Measurements from ENCODE around the gene NAPEPLD.
A peak's percentile ranks its signal among the peaks of the same experiment; 100 is the strongest.
"Not testable (repeated sequence)": the region's sequence is repeated elsewhere in the genome, so short reads cannot be mapped to it uniquely, and the experiment has no call there.

NAPEPLD gene

GRCh38 chr7:103148994-103149807 lies at the start of gene NAPEPLD:
Gene NAPEPLD (minus strand): TSS chr7:103149099. CDS start chr7:103128776, 20,323 bp downstream.
- DNase-seq (ENCODE audit: low read depth in 2 of 2), result peak; percentile 52 to 53

GRCh38 chr7:103198079-103198478 lies 49.2 kb upstream of the NAPEPLD start:
- not testable (repeated sequence) for DNase-seq (ENCODE audit: low read depth in 2 of 2)

GRCh38 chr7:103195364-103195763 lies 46.5 kb upstream of the NAPEPLD start:
- not testable (repeated sequence) for DNase-seq (ENCODE audit: low read depth in 2 of 2)

GRCh38 chr7:103172415-103173146 lies 23.7 kb upstream of the NAPEPLD start:
- not testable (repeated sequence) for DNase-seq (ENCODE audit: low read depth in 2 of 2)

- not testable (repeated sequence) for DNase-seq (ENCODE audit: low read depth in 2 of 2)
These were observed 23.0 kb upstream of the NAPEPLD start for GRCh38 chr7:103171695-103172414.

GRCh38 chr7:103166921-103167544 lies 18.1 kb upstream of the NAPEPLD start:
- DNase-seq (ENCODE audit: low read depth in 2 of 2), result not testable (repeated sequence)

GRCh38 chr7:103163087-103163825 lies 14.4 kb upstream of the NAPEPLD start:
- DNase-seq (ENCODE audit: low read depth in 2 of 2), result not testable (repeated sequence)

- not testable (repeated sequence) for DNase-seq (ENCODE audit: low read depth in 2 of 2)
These were observed 13.7 kb upstream of the NAPEPLD start for GRCh38 chr7:103162641-103163040.

GRCh38 chr7:103161998-103162616 lies 13.2 kb upstream of the NAPEPLD start:
- not testable (repeated sequence) for DNase-seq (ENCODE audit: low read depth in 2 of 2)

GRCh38 chr7:103159072-103159471 lies 10.2 kb upstream of the NAPEPLD start:
- not testable (repeated sequence) for DNase-seq (ENCODE audit: low read depth in 2 of 2)

GRCh38 chr7:103155331-103156024 lies 6.6 kb upstream of the NAPEPLD start:
- DNase-seq (ENCODE audit: low read depth in 2 of 2), result not testable (repeated sequence)

- DNase-seq (ENCODE audit: low read depth in 2 of 2), result no peak
These were observed 5.1 kb upstream of the NAPEPLD start for GRCh38 chr7:103154042-103154441.

GRCh38 chr7:103152744-103153617 lies 4.1 kb upstream of the NAPEPLD start:
- DNase-seq (ENCODE audit: low read depth in 2 of 2), result not testable (repeated sequence)

GRCh38 chr7:103151993-103152676 lies 3.2 kb upstream of the NAPEPLD start:
- not testable (repeated sequence) for DNase-seq (ENCODE audit: low read depth in 2 of 2)

GRCh38 chr7:103150192-103150591 lies 1.3 kb upstream of the NAPEPLD start:
- no peak for DNase-seq (ENCODE audit: low read depth in 2 of 2)

- no peak for DNase-seq (ENCODE audit: low read depth in 2 of 2)
These were observed 895 bp upstream of the NAPEPLD start for GRCh38 chr7:103149808-103150180.

- DNase-seq (ENCODE audit: low read depth in 2 of 2), result no peak
These were observed 537 bp downstream of the NAPEPLD start for GRCh38 chr7:103148131-103148993.
